Measurements from ENCODE around the gene PCDHGB2.
A peak's percentile ranks its signal among the peaks of the same experiment; 100 is the strongest.
"Not testable (repeated sequence)": the region's sequence is repeated elsewhere in the genome, so short reads cannot be mapped to it uniquely, and the experiment has no call there.

The PCDHGB2 gene

GRCh38 chr5:141351591-141351990, 8.2 kb upstream of the PCDHGB2 start:
- DNase-seq = no peak

- DNase-seq = no peak
These were observed 4.8 kb upstream of the PCDHGB2 start, which contains the start of gene PCDHGA4 for GRCh38 chr5:141354900-141355469. Gene PCDHGA4 (plus strand): TSS chr5:141355021. CDS start chr5:141355108, 87 bp downstream.

DNA sequence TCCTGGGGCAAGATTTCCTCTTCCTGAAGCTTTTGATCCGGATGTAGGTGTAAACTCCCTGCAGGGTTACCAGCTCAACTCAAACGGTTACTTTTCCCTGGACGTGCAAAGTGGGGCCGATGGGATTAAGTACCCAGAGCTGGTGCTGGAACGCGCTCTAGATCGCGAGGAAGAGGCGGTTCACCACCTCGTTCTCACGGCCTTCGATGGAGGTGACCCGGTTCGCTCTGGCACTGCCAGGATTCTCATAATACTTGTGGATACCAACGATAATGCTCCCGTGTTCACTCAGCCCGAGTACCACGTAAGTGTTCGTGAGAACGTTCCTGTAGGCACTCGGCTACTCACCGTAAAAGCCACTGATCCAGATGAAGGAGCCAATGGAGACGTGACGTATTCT, 4.2 kb upstream of the PCDHGB2 start:
- no peak for DNase-seq

- no peak for DNase-seq
These were observed 3.7 kb upstream of the PCDHGB2 start for GRCh38 chr5:141356133-141356532.

- DNase-seq = no peak
These were observed 2.8 kb upstream of the PCDHGB2 start for GRCh38 chr5:141356950-141357349.

GRCh38 chr5:141360685-141361084, 891 bp downstream of the PCDHGB2 start:
- DNase-seq = no peak

DNA sequence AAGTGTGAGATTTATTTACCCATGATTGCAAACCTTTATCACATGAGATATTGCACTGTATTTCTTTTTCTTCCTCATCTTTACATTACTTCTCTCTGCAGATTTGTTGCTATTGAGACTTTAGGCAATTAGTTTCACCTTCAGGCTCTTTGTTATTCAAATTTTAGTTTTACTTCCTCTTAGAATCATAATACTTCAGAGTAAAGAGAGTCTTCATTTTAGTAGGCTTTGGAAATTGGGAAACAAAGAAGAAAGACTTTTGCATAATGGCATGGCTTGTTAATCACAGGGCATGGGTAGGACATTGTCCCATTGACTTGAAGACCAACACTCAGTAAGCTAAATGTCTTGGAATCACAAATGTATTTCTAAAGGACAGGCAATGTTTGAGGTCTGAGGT, 2.9 kb downstream of the PCDHGB2 start:
- no peak for DNase-seq

DNA sequence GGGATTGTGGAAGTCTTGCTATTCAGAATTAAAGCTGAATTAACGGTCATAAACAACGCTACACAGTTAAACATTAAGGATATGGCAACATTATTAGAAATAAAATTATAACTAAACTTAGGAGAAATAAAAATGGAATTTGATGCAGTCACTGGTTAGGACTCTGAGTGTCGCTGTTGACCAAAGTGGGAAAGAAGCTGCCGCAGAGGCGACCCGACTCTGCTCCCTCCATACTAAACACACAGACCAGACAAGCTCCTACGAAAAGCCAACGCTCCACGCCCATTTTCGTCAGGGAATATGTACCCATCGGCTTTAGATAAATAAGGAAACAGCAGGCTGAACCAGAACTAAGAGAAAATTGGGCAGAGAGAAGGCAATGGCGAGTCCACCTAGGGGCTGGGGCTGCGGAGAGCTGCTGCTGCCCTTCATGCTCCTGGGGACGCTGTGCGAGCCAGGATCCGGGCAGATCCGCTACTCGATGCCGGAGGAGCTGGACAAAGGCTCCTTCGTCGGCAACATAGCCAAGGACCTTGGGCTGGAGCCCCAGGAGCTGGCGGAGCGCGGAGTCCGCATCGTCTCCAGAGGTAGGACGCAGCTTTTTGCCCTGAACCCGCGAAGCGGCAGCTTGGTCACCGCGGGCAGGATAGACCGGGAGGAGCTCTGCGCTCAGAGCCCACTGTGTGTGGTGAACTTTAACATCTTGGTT, 4.3 kb downstream of the PCDHGB2 start, which contains the start of gene PCDHGA5:
Gene PCDHGA5 (plus strand): TSS at position 211 of the 709 bp plus-strand sequence. CDS start 169 bp downstream, at position 380.
- no peak for DNase-seq

- no peak for DNase-seq
These were observed 6.5 kb downstream of the PCDHGB2 start for GRCh38 chr5:141366016-141366896.

GRCh38 chr5:141369994-141370848, 10.4 kb downstream of the PCDHGB2 start, which contains the start of gene PCDHGB3:
Gene PCDHGB3 (plus strand): TSS chr5:141370242. CDS start chr5:141370395, 153 bp downstream.
- peak; percentile 42 for DNase-seq

DNA sequence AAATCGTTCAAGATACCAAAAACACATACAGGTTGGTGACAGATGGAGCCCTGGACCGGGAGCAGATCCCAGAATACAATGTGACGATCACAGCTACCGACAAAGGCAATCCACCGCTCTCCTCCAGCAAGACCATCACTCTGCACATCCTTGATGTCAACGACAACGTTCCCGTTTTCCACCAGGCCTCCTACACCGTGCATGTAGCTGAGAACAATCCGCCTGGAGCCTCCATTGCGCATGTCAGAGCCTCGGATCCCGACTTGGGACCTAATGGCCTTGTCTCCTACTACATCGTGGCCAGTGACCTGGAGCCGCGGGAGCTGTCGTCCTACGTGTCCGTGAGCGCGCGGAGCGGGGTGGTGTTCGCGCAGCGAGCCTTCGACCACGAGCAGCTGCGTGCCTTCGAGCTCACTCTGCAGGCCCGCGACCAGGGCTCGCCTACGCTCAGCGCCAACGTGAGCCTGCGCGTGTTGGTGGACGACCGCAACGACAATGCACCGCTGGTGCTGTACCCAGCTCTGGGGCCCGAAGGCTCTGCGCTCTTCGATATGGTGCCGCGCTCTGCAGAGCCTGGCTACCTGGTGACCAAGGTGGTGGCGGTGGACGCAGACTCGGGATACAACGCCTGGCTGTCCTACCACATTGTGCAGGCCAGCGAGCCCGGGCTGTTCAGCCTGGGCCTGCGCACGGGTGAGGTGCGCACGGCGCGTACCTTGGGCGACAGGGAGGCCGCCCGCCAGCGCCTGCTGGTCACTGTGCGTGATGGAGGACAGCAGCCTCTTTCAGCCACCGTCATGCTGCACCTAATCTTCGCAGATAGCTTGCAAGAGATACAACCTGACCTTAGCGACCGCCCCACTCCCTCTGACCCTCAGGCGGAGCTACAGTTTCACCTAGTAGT, 12.0 kb downstream of the PCDHGB2 start:
- DNase-seq = no peak

- no peak for DNase-seq
These were observed 14.0 kb downstream of the PCDHGB2 start, which contains the start of gene PCDHGA6 for GRCh38 chr5:141373673-141374317. Gene PCDHGA6 (plus strand): TSS chr5:141373891. CDS start chr5:141374084, 193 bp downstream.

- DNase-seq = no peak
These were observed 14.8 kb downstream of the PCDHGB2 start for GRCh38 chr5:141374627-141375026.

- not testable (repeated sequence) for DNase-seq
These were observed 15.8 kb downstream of the PCDHGB2 start for GRCh38 chr5:141375444-141376155.

- no peak for DNase-seq
These were observed 22.9 kb downstream of the PCDHGB2 start, which contains the start of gene PCDHGA7 for GRCh38 chr5:141382469-141383294. Gene PCDHGA7 (plus strand): TSS chr5:141382742. CDS start chr5:141382900, 158 bp downstream.

- DNase-seq = no peak
These were observed 23.6 kb downstream of the PCDHGB2 start for GRCh38 chr5:141383345-141383744.

GRCh38 chr5:141384471-141385267, 24.9 kb downstream of the PCDHGB2 start:
- no peak for DNase-seq

Measured in CD4-positive, alpha-beta T cell treated with Interleukin-6 for 4 hours (primary cell).